Measurements from ENCODE around the gene RASA3. TPM values are rescaled to one million over a fixed set of nuclear protein-coding genes. Genes with fewer than 3 reads are reported as not detected.

Gene RASA3
- total RNA-seq, 1 donor from 2014 or later: 41.1 TPM

GRCh38 chr13:113974304-113975281 lies 157.8 kb downstream of the RASA3 start:
- peaks cover 19% of the 10 kb centered on the region for H3K36me3 ChIP-seq (ENCODE audit: insufficient read depth, low read length)
- no peaks in the 10 kb centered on the region for H3K9me3 Mint-ChIP-seq (ENCODE audit: unreplicated experiment)
- no peak for TF ChIP-seq EZH2 (IDR thresholded peaks at IDR 0.05; ENCODE audit: insufficient read depth, low read length)
- TF ChIP-seq, protein P1, sequence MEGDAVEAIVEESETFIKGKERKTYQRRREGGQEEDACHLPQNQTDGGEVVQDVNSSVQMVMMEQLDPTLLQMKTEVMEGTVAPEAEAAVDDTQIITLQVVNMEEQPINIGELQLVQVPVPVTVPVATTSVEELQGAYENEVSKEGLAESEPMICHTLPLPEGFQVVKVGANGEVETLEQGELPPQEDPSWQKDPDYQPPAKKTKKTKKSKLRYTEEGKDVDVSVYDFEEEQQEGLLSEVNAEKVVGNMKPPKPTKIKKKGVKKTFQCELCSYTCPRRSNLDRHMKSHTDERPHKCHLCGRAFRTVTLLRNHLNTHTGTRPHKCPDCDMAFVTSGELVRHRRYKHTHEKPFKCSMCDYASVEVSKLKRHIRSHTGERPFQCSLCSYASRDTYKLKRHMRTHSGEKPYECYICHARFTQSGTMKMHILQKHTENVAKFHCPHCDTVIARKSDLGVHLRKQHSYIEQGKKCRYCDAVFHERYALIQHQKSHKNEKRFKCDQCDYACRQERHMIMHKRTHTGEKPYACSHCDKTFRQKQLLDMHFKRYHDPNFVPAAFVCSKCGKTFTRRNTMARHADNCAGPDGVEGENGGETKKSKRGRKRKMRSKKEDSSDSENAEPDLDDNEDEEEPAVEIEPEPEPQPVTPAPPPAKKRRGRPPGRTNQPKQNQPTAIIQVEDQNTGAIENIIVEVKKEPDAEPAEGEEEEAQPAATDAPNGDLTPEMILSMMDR (IDR thresholded peaks at IDR 0.05; ENCODE audit: insufficient read depth, low read depth, low read length): no peak
- H3K27me3 ChIP-seq (ENCODE audit: insufficient read depth, low read length): no peaks in the 10 kb centered on the region
- no peak overlapping the region for H3K9ac ChIP-seq (ENCODE audit: low read length)
- H3K4me2 ChIP-seq (ENCODE audit: low read length): no peak overlapping the region
- peaks cover 18% of the 10 kb centered on the region for H3K36me3 Mint-ChIP-seq (ENCODE audit: low read depth, unreplicated experiment)
- no peak overlapping the region for H3K4me3 Mint-ChIP-seq (ENCODE audit: unreplicated experiment)
- H3K4me3 ChIP-seq (ENCODE audit: insufficient read depth, low read depth, low read length): no peak overlapping the region
- peaks cover 5% of the 10 kb centered on the region for H3K4me1 Mint-ChIP-seq (ENCODE audit: low read depth, unreplicated experiment)
- no peaks in the 10 kb centered on the region for H3K9me3 ChIP-seq (ENCODE audit: insufficient read depth, low read depth, low read length)
- H4K20me1 ChIP-seq (ENCODE audit: insufficient read depth, low read length): peaks cover 23% of the 10 kb centered on the region
- H2AFZ ChIP-seq (ENCODE audit: low read depth, low read length): no peak overlapping the region
- H3K79me2 ChIP-seq (ENCODE audit: insufficient read depth, low read length): peaks cover 4% of the 10 kb centered on the region
- H3K27ac ChIP-seq (ENCODE audit: low read depth, low read length): no peak overlapping the region
- DNase-seq (ENCODE audit: low read depth) (no peak), FAIRE-seq (no peak)
- peaks cover 15% of the 10 kb centered on the region for H3K4me1 ChIP-seq (ENCODE audit: insufficient read depth, low read length)
- no peak overlapping the region for H3K27ac Mint-ChIP-seq (ENCODE audit: unreplicated experiment)
- H3K27me3 Mint-ChIP-seq (ENCODE audit: low read depth, unreplicated experiment): no peaks in the 10 kb centered on the region

DNA sequence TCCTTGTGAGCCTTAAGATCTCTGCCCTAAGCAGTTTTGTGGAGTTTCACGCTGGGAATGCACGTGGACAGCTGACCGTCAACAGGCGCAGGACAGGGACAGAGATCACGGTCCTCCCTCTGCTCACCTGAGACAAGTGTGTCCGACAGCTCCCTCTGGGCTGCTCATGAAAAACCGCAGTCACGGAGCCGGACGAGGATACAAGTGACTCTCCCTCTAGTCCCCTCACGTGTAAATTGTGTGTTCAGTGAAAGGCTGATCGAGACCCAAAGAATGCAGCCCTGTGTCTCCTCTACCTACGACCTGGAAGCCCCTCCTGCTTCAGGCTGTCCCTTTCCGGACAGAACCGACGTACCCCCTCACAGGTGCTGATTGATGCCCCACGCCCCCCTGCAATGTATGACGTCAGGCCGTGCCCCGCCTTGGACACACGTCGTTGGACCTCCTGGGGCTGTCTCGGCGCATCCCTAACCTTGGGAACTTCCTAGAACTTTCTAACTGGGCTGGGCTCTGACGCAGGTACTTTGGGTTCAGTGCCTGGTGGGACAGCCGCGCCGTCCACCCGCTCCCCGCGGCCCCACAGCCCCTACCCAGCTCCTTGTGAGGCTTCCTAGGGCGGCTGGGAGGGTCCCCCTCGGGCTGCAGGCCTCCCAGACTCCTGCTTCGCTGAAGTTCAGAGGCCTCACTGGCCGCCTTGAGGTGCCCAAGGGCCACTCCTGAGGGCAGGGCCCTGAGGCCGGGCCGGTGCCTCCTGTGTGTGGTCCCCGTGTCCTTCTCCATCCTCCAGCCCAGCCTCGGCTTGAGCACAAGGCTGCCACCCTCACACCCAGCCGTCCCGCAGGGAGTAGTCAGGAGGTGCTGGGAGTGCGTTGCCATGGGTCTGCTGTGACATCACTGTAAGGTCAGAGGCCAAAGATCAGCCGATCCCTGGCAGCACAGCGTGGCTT lies 158.9 kb downstream of the RASA3 start, which contains the start of gene C13orf46:
C13orf46 (minus strand) TSS at position 859 of the 947 bp plus-strand sequence; CDS start at position 780, 79 bp downstream.
- Mint-ChIP-seq H3K4me3 (ENCODE audit: unreplicated experiment) (no peak within 1 kb of the TSS), H3K27ac (ENCODE audit: unreplicated experiment) (peak within 1 kb of the TSS; percentile 62), H3K4me1 (ENCODE audit: low read depth, unreplicated experiment) (peaks cover 5% of the 10 kb centered on the region), H3K36me3 (ENCODE audit: low read depth, unreplicated experiment) (peaks cover 14% of the 10 kb centered on the region), H3K9me3 (ENCODE audit: unreplicated experiment) (no peaks in the 10 kb centered on the region), H3K27me3 (ENCODE audit: low read depth, unreplicated experiment) (no peaks in the 10 kb centered on the region)
- peaks cover 4% of the 10 kb centered on the region for H3K79me2 ChIP-seq (ENCODE audit: insufficient read depth, low read length)
- H4K20me1 ChIP-seq (ENCODE audit: insufficient read depth, low read length): peaks cover 23% of the 10 kb centered on the region
- no peak within 1 kb of the TSS for H3K27ac ChIP-seq (ENCODE audit: low read depth, low read length)
- H3K4me3 ChIP-seq (ENCODE audit: insufficient read depth, low read depth, low read length): no peak within 1 kb of the TSS
- TF ChIP-seq, protein P1 (IDR thresholded peaks at IDR 0.05; ENCODE audit: insufficient read depth, low read depth, low read length): no peak
- no peak for TF ChIP-seq EZH2 (IDR thresholded peaks at IDR 0.05; ENCODE audit: insufficient read depth, low read length)
- no peak within 1 kb of the TSS for H2AFZ ChIP-seq (ENCODE audit: low read depth, low read length)
- peaks cover 15% of the 10 kb centered on the region for H3K4me1 ChIP-seq (ENCODE audit: insufficient read depth, low read length)
- peaks cover 14% of the 10 kb centered on the region for H3K36me3 ChIP-seq (ENCODE audit: insufficient read depth, low read length)
- FAIRE-seq (no peak), DNase-seq (ENCODE audit: low read depth) (no peak)
- H3K9ac ChIP-seq (ENCODE audit: low read length): no peak within 1 kb of the TSS
- no peaks in the 10 kb centered on the region for H3K27me3 ChIP-seq (ENCODE audit: insufficient read depth, low read length)
- H3K4me2 ChIP-seq (ENCODE audit: low read length): no peak within 1 kb of the TSS
- no peaks in the 10 kb centered on the region for H3K9me3 ChIP-seq (ENCODE audit: insufficient read depth, low read depth, low read length)

Data from astrocyte (in vitro differentiated cells and primary cell).